ENCODE results near the gene SZT2. TPM values are rescaled to one million over a fixed set of nuclear protein-coding genes. Genes with fewer than 3 reads are reported as not detected.

SZT2 gene
- total and polyA plus RNA-seq, 2 experiments from 2014 or later = 14.8 to 18.8 TPM

- Histone ChIP-seq H3K36me3 (replicated peaks; ENCODE audit: insufficient read depth, low read depth) (peaks cover 10% of the 10 kb centered on the region), H3K79me2 (peaks cover 52% of the 10 kb centered on the region), H3K4me3 (no peak overlapping the region), H3K27me3 (no peaks in the 10 kb centered on the region), H3K27ac (no peak overlapping the region), H3K9me2 (replicated peaks; ENCODE audit: insufficient read depth) (no peaks in the 10 kb centered on the region), H3K4me2 (peak overlapping the region; percentile 100), H3K4me1 (ENCODE audit: insufficient read depth) (peaks cover 19% of the 10 kb centered on the region), H2AFZ (no peak overlapping the region), H4K20me1 (ENCODE audit: insufficient read depth, poor library complexity, severe bottlenecking) (peaks cover 8% of the 10 kb centered on the region), H3K9me3 (ENCODE audit: low read depth) (no peaks in the 10 kb centered on the region)
- TF ChIP-seq CTCF (IDR thresholded peaks at IDR 0.05; ENCODE audit: poor library complexity) (no peak), EZH2 (IDR thresholded peaks at IDR 0.05; ENCODE audit: borderline replicate concordance) (no peak), EZH2phosphoT487 (IDR thresholded peaks at IDR 0.05; ENCODE audit: low read depth, severe bottlenecking, unreplicated experiment) (no peak)
- 86% methylated on average over 4 of the region's 4 CpGs for WGBS (ENCODE audit: low lambda C conversion rate, missing lambda C conversion rate)
- no peak for DNase-seq (ENCODE audit: low spot score)
Measured at GRCh38 chr1:43387976-43388599, 1.6 kb upstream of the SZT2 start.

- no peak for TF ChIP-seq EZH2phosphoT487 (IDR thresholded peaks at IDR 0.05; ENCODE audit: low read depth, severe bottlenecking, unreplicated experiment)
- no peak for TF ChIP-seq CTCF (IDR thresholded peaks at IDR 0.05; ENCODE audit: poor library complexity)
- no peak for TF ChIP-seq EZH2 (IDR thresholded peaks at IDR 0.05; ENCODE audit: borderline replicate concordance)
Measured at GRCh38 chr1:43388613-43389012, 1.1 kb upstream of the SZT2 start.

DNA sequence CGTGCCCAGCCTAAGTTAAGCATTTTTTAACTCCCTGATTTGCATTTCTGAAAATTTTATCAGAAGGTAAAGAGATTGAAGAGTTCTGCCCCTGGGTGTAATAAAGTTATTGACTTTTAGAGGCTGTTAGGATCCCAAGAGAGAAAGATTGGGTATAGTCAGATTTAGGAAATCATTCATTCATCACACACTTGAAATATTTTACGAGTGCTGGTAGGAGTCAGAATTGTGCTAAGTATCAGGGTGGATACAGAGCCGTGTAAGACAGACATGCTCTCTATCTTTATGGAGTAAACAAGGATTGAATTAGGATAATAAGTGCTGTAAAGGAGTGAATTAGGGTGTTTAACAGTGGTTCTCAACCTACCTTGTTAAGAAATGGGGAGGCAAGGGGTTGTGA, 3.0 kb downstream of the SZT2 start:
- no peaks in the 10 kb centered on the region for H3K27me3 ChIP-seq
- peaks cover 19% of the 10 kb centered on the region for H3K4me1 ChIP-seq (ENCODE audit: insufficient read depth)
- no peaks in the 10 kb centered on the region for H3K9me2 ChIP-seq (replicated peaks; ENCODE audit: insufficient read depth)
- DNase-seq (ENCODE audit: low spot score) = no peak
- no peak overlapping the region for H3K4me3 ChIP-seq
- H2AFZ ChIP-seq = no peak overlapping the region
- H3K27ac ChIP-seq = no peak overlapping the region
- H4K20me1 ChIP-seq (ENCODE audit: insufficient read depth, poor library complexity, severe bottlenecking) = peaks cover 8% of the 10 kb centered on the region
- TF ChIP-seq EZH2phosphoT487 (IDR thresholded peaks at IDR 0.05; ENCODE audit: low read depth, severe bottlenecking, unreplicated experiment) (no peak), CTCF (IDR thresholded peaks at IDR 0.05; ENCODE audit: poor library complexity) (no peak), EZH2 (IDR thresholded peaks at IDR 0.05; ENCODE audit: borderline replicate concordance) (no peak)
- WGBS (ENCODE audit: low lambda C conversion rate, missing lambda C conversion rate) = 60% methylated on average over 3 of the region's 3 CpGs
- H3K79me2 ChIP-seq = peaks cover 80% of the 10 kb centered on the region
- H3K36me3 ChIP-seq (replicated peaks; ENCODE audit: insufficient read depth, low read depth) = no peaks in the 10 kb centered on the region
- no peak overlapping the region for H3K4me2 ChIP-seq
- no peaks in the 10 kb centered on the region for H3K9me3 ChIP-seq (ENCODE audit: low read depth)

More at GRCh38 chr1:43388613-43389012, 1.1 kb upstream of the SZT2 start:
- Histone ChIP-seq H3K9me3 (ENCODE audit: low read depth) (no peaks in the 10 kb centered on the region), H2AFZ (no peak overlapping the region), H3K27ac (peak overlapping the region; percentile 97), H3K79me2 (peaks cover 57% of the 10 kb centered on the region), H4K20me1 (ENCODE audit: insufficient read depth, poor library complexity, severe bottlenecking) (peaks cover 8% of the 10 kb centered on the region), H3K4me1 (ENCODE audit: insufficient read depth) (peaks cover 19% of the 10 kb centered on the region), H3K27me3 (no peaks in the 10 kb centered on the region), H3K4me3 (peak overlapping the region; percentile 78), H3K36me3 (replicated peaks; ENCODE audit: insufficient read depth, low read depth) (peaks cover 10% of the 10 kb centered on the region), H3K9me2 (replicated peaks; ENCODE audit: insufficient read depth) (no peaks in the 10 kb centered on the region), H3K4me2 (peak overlapping the region; percentile 100)
- no peak for DNase-seq (ENCODE audit: low spot score)
- WGBS (ENCODE audit: low lambda C conversion rate, missing lambda C conversion rate) = 60% methylated on average over 3 of the region's 3 CpGs
